Parathyroid adenoma (tissue), 2 donors: ENCODE results near the gene DGKB.

Source experiments
- H2AFZ ChIP-seq: fragments of 300-600 bp; sonication (generic); one replicate; pipeline ENCODE4 v1.7.0; 2017; ENCODE audit warnings: antibody characterized with exemption, mild to moderate bottlenecking
- H3K27ac ChIP-seq: fragments of 300-600 bp; sonication (generic); one replicate; pipeline ENCODE4 v1.7.0; 2017
- H3K27me3 ChIP-seq: fragments of 300-600 bp; sonication (generic); one replicate; pipeline ENCODE4 v1.7.0; 2017; ENCODE audit warnings: low read length; ENCODE audit not compliant: control insufficient read depth, insufficient read depth
- H3K36me3 ChIP-seq: fragments of 300-600 bp; sonication (generic); one replicate; pipeline ENCODE4 v1.7.0; 2017; ENCODE audit warnings: low read length; ENCODE audit not compliant: control insufficient read depth, insufficient read depth
- H3K4me1 ChIP-seq: fragments of 300-600 bp; sonication (generic); one replicate; pipeline ENCODE4 v1.7.0; 2017; ENCODE audit warnings: control low read depth
- H3K4me2 ChIP-seq: fragments of 300-600 bp; sonication (generic); one replicate; pipeline ENCODE4 v1.7.0; 2017; ENCODE audit warnings: low read length
- H3K4me3 ChIP-seq: fragments of 300-600 bp; sonication (generic); one replicate; pipeline ENCODE4 v1.7.0; 2017; ENCODE audit warnings: low read depth, low read length
- H3K79me2 ChIP-seq: fragments of 300-600 bp; sonication (generic); one replicate; pipeline ENCODE4 v1.7.0; 2017; ENCODE audit warnings: control low read depth
- H3K9ac ChIP-seq: fragments of 300-600 bp; sonication (generic); one replicate; pipeline ENCODE4 v1.7.0; 2017; ENCODE audit warnings: mild to moderate bottlenecking
- H3K9me3 ChIP-seq: fragments of 300-600 bp; sonication (generic); one replicate; pipeline ENCODE4 v1.7.0; 2017; ENCODE audit warnings: low read length; ENCODE audit not compliant: control insufficient read depth
- CTCF ChIP-seq: fragments of 300-600 bp; sonication (generic); IDR thresholded peaks from one replicate; pipeline ENCODE4 v1.7.0; 2017; ENCODE audit warnings: antibody characterized with exemption, mild to moderate bottlenecking
- donor health status: primary hyperparathyroidism.

Gene DGKB

GRCh38 chr7:14596421-14596820 is 306.1 kb downstream of the DGKB start:
- Histone ChIP-seq H3K4me2 (no peak overlapping the region), H3K79me2 (no peaks in the 10 kb centered on the region), H3K27me3 (no peaks in the 10 kb centered on the region), H3K36me3 (no peaks in the 10 kb centered on the region), H3K27ac (no peak overlapping the region), H3K4me1 (no peaks in the 10 kb centered on the region), H3K9me3 (no peaks in the 10 kb centered on the region), H2AFZ (no peak overlapping the region), H3K4me3 (no peak overlapping the region), H3K9ac (no peak overlapping the region)
- TF ChIP-seq CTCF, result no peak

- no peak overlapping the region for H3K4me3 ChIP-seq
- no peaks in the 10 kb centered on the region for H3K9me3 ChIP-seq
- H3K9ac ChIP-seq, result no peak overlapping the region
- H3K36me3 ChIP-seq, result no peaks in the 10 kb centered on the region
- TF ChIP-seq CTCF, result no peak
- H3K27me3 ChIP-seq, result no peaks in the 10 kb centered on the region
- no peaks in the 10 kb centered on the region for H3K79me2 ChIP-seq
- no peak overlapping the region for H3K27ac ChIP-seq
- no peak overlapping the region for H3K4me2 ChIP-seq
- H3K4me1 ChIP-seq, result no peaks in the 10 kb centered on the region
- no peak overlapping the region for H2AFZ ChIP-seq
Measured at GRCh38 chr7:14590206-14590605, 312.3 kb downstream of the DGKB start.

- no peak for TF ChIP-seq CTCF
- H3K27me3 ChIP-seq, result no peaks in the 10 kb centered on the region
- H3K27ac ChIP-seq, result no peak overlapping the region
- no peak overlapping the region for H3K4me2 ChIP-seq
- H2AFZ ChIP-seq, result no peak overlapping the region
- H3K4me3 ChIP-seq, result no peak overlapping the region
- H3K9ac ChIP-seq, result no peak overlapping the region
- H3K79me2 ChIP-seq, result no peaks in the 10 kb centered on the region
- H3K36me3 ChIP-seq, result no peaks in the 10 kb centered on the region
- H3K9me3 ChIP-seq, result no peaks in the 10 kb centered on the region
- H3K4me1 ChIP-seq, result no peaks in the 10 kb centered on the region
Measured at GRCh38 chr7:14585232-14585631, 317.3 kb downstream of the DGKB start.

- no peak for TF ChIP-seq CTCF
- no peaks in the 10 kb centered on the region for H3K9me3 ChIP-seq
- H3K79me2 ChIP-seq, result no peaks in the 10 kb centered on the region
- no peak overlapping the region for H3K27ac ChIP-seq
- no peak overlapping the region for H3K4me2 ChIP-seq
- H2AFZ ChIP-seq, result no peak overlapping the region
- no peaks in the 10 kb centered on the region for H3K27me3 ChIP-seq
- no peak overlapping the region for H3K4me3 ChIP-seq
- no peak overlapping the region for H3K9ac ChIP-seq
- H3K36me3 ChIP-seq, result no peaks in the 10 kb centered on the region
- H3K4me1 ChIP-seq, result no peaks in the 10 kb centered on the region
Measured at GRCh38 chr7:14583518-14583917, 319.0 kb downstream of the DGKB start.

- Histone ChIP-seq H3K4me1 (no peaks in the 10 kb centered on the region), H3K9ac (no peak overlapping the region), H3K4me2 (no peak overlapping the region), H3K9me3 (no peaks in the 10 kb centered on the region), H3K4me3 (no peak overlapping the region), H3K27me3 (no peaks in the 10 kb centered on the region), H3K27ac (no peak overlapping the region), H3K79me2 (no peaks in the 10 kb centered on the region), H3K36me3 (no peaks in the 10 kb centered on the region), H2AFZ (no peak overlapping the region)
- TF ChIP-seq CTCF, result no peak
Measured at GRCh38 chr7:14582010-14582409, 320.5 kb downstream of the DGKB start.
